Keratinocyte (primary cell): ENCODE results near the gene TBX21. TPM values are rescaled to one million over a fixed set of nuclear protein-coding genes. Genes with fewer than 3 reads are reported as not detected.
A peak's percentile ranks its signal among the peaks of the same experiment; 100 is the strongest.

ENCODE experiments used
- DNase-seq: peaks from one replicate; pipeline ENCODE4 v3.0.0-alpha.2; 2011; ENCODE audit warnings: low read depth, missing footprints, low spot score
- FAIRE-seq: peaks from 2 replicates; lab custom pipeline; 2011; peaks lifted over from hg19 to GRCh38; lab: Jason Lieb, UNC
- H2AFZ ChIP-seq: 2 replicates; pipeline ENCODE4 v1.6.0; 2012; ENCODE audit warnings: low read length, control low read depth, inconsistent platforms; ENCODE audit not compliant: control insufficient read depth
- H3K27ac ChIP-seq: 2 replicates; pipeline ENCODE4 v1.5.1; 2011; ENCODE audit warnings: low read length; ENCODE audit not compliant: control insufficient read depth, insufficient read depth
- H3K27me3 ChIP-seq: 3 replicates; pipeline ENCODE4 v1.6.0; 2011; ENCODE audit warnings: low read length; ENCODE audit not compliant: control insufficient read depth, insufficient read depth; ENCODE audit errors: extremely low read depth
- H3K36me3 ChIP-seq, 2 experiments: 2 replicates in 1 of 2; 3 replicates in 1 of 2; pipeline ENCODE4 v1.5.1; 2011; ENCODE audit warnings: low read length in 2 of 2, mild to moderate bottlenecking in 1 of 2; ENCODE audit not compliant: control insufficient read depth in 2 of 2, insufficient read depth in 2 of 2; ENCODE audit errors: extremely low read depth in 1 of 2
- H3K4me1 ChIP-seq: 3 replicates; pipeline ENCODE4 v1.5.1; 2011; ENCODE audit warnings: low read length; ENCODE audit not compliant: control insufficient read depth, insufficient read depth; ENCODE audit errors: extremely low read depth
- H3K4me2 ChIP-seq: 3 replicates; pipeline ENCODE4 v1.6.0; 2011; ENCODE audit warnings: low read depth, low read length; ENCODE audit not compliant: control insufficient read depth, insufficient read depth; ENCODE audit errors: extremely low read depth
- H3K4me3 ChIP-seq, 3 experiments: fragments of 200-600 bp in 1 of 3; sonication (generic) in 1 of 3; 2 replicates in 2 of 3; 3 replicates in 1 of 3; pipeline ENCODE4 v1.5.1; 2011 to 2016; ENCODE audit warnings: low read length in 3 of 3, mild to moderate bottlenecking in 3 of 3, control low read depth in 2 of 3, inconsistent platforms in 1 of 3, low read depth in 1 of 3, mixed read lengths in 1 of 3, mixed run types in 1 of 3, moderate library complexity in 1 of 3; ENCODE audit not compliant: control insufficient read depth in 2 of 3, insufficient read depth in 2 of 3; ENCODE audit errors: extremely low read depth in 1 of 3
- H3K79me2 ChIP-seq: 2 replicates; pipeline ENCODE4 v1.6.0; 2012; ENCODE audit warnings: low read length; ENCODE audit not compliant: control insufficient read depth, insufficient read depth
- H3K9ac ChIP-seq: 3 replicates; pipeline ENCODE4 v1.6.0; 2011; ENCODE audit warnings: low read length; ENCODE audit not compliant: control insufficient read depth, insufficient read depth; ENCODE audit errors: extremely low read depth
- H3K9me1 ChIP-seq: 3 replicates; pipeline ENCODE4 v1.6.0; 2011; ENCODE audit warnings: low read length; ENCODE audit not compliant: control insufficient read depth, insufficient read depth; ENCODE audit errors: extremely low read depth
- H3K9me3 ChIP-seq: 2 replicates; pipeline ENCODE4 v1.5.1; 2012; ENCODE audit warnings: low read depth, low read length; ENCODE audit not compliant: control insufficient read depth
- H4K20me1 ChIP-seq: 3 replicates; pipeline ENCODE4 v1.6.0; 2011; ENCODE audit warnings: low read length; ENCODE audit not compliant: control insufficient read depth, insufficient read depth; ENCODE audit errors: extremely low read depth
- EZH2 ChIP-seq: IDR thresholded peaks from one replicate; pipeline ENCODE4 v1.6.1; 2012; ENCODE audit warnings: inconsistent platforms, mild to moderate bottlenecking, low read length, moderate library complexity
- dilution Hi-C: fragments of 300-500 bp; cut with MboI; formaldehyde crosslinking; loops from one replicate; pipeline ENCODE4 v1.7.0; 2020; ENCODE audit warnings: low sequenced_read_pairs; ENCODE audit not compliant: extremely low pct_ligation_motif_present
- polyA plus RNA-seq, 5 experiments: library from polyadenylated mRNA; depleted of rRNA in 3 of 5; stranded (reverse) in 3 of 5; stranded (forward) in 1 of 5; unstranded in 1 of 5; fragments of >200 nt; gene quantifications; 1 replicate in 1 of 5; 2 replicates in 3 of 5; 3 replicates in 1 of 5; pipeline versions ENCODE4 v1.2.1 to v1.2.3, GENCODE V29; 2011 to 2012; ENCODE audit warnings: missing spikeins in 2 of 5, low read depth in 1 of 5, low replicate concordance in 1 of 5
- TF ChIP-seq, protein P1 (sequence below), 3 experiments: IDR thresholded peaks in 1 of 3; conservative IDR thresholded peaks in 1 of 3; optimal IDR thresholded peaks in 1 of 3; 2 replicates in 2 of 3; 3 replicates in 1 of 3; pipeline versions ENCODE3 to v1.5.1; 2011; ENCODE audit warnings: low read length in 3 of 3, mild to moderate bottlenecking in 3 of 3, moderate library complexity in 2 of 3, control low read depth in 1 of 3, inconsistent platforms in 1 of 3; ENCODE audit not compliant: insufficient read depth in 2 of 3; ENCODE audit errors: extremely low read depth in 1 of 3

TBX21 gene
- polyA plus RNA-seq, 1 donor (not counting 4 experiments of a cell fraction or from before 2014, with no cell fraction given), result not detected

DNA sequence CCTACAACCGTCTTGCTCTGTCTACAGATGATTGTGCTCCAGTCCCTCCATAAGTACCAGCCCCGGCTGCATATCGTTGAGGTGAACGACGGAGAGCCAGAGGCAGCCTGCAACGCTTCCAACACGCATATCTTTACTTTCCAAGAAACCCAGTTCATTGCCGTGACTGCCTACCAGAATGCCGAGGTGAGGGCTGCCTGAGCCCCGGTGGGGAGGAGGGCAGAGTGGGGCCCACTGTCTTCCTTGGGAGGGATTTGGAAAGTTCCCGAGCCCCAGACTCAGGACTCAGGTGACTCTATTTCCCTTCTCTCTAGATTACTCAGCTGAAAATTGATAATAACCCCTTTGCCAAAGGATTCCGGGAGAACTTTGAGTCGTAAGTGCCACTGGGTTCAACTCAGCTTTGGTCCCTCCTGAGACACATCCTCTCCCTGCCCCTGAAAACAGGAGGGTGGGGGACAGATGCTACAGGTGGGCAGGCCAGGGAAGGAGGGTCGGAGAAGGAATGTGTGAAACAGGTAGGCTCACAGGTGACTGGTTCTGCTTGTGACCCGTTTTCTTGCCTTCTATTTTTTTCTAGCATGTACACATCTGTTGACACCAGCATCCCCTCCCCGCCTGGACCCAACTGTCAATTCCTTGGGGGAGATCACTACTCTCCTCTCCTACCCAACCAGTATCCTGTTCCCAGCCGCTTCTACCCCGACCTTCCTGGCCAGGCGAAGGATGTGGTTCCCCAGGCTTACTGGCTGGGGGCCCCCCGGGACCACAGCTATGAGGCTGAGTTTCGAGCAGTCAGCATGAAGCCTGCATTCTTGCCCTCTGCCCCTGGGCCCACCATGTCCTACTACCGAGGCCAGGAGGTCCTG lies 11.4 kb downstream of the TBX21 start:
- no peak overlapping the region for H3K27ac ChIP-seq
- H3K4me1 ChIP-seq, result no peaks in the 10 kb centered on the region
- H3K4me2 ChIP-seq, result no peak overlapping the region
- dilution Hi-C loops, result no loop called here
- FAIRE-seq (no peak), DNase-seq (no peak)
- no peak overlapping the region for H3K4me3 ChIP-seq
- TF ChIP-seq, protein P1, sequence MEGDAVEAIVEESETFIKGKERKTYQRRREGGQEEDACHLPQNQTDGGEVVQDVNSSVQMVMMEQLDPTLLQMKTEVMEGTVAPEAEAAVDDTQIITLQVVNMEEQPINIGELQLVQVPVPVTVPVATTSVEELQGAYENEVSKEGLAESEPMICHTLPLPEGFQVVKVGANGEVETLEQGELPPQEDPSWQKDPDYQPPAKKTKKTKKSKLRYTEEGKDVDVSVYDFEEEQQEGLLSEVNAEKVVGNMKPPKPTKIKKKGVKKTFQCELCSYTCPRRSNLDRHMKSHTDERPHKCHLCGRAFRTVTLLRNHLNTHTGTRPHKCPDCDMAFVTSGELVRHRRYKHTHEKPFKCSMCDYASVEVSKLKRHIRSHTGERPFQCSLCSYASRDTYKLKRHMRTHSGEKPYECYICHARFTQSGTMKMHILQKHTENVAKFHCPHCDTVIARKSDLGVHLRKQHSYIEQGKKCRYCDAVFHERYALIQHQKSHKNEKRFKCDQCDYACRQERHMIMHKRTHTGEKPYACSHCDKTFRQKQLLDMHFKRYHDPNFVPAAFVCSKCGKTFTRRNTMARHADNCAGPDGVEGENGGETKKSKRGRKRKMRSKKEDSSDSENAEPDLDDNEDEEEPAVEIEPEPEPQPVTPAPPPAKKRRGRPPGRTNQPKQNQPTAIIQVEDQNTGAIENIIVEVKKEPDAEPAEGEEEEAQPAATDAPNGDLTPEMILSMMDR (optimal IDR thresholded peaks at IDR 0.05 in 1 of 3, IDR thresholded peaks at IDR 0.05 in 1 of 3, conservative IDR thresholded peaks at IDR 0.05 in 1 of 3; ENCODE audit: extremely low read depth in 1 of 3, insufficient read depth in 2 of 3, low read length in 3 of 3), result no peak
- TF ChIP-seq EZH2, result peak; percentile 31
- H4K20me1 ChIP-seq, result no peaks in the 10 kb centered on the region
- no peaks in the 10 kb centered on the region for H3K36me3 ChIP-seq
- H3K79me2 ChIP-seq, result no peaks in the 10 kb centered on the region
- H3K9me1 ChIP-seq, result no peaks in the 10 kb centered on the region
- no peak overlapping the region for H3K9ac ChIP-seq
- H2AFZ ChIP-seq, result no peak overlapping the region
- H3K9me3 ChIP-seq, result no peaks in the 10 kb centered on the region
- H3K27me3 ChIP-seq, result peaks cover 48% of the 10 kb centered on the region

DNA sequence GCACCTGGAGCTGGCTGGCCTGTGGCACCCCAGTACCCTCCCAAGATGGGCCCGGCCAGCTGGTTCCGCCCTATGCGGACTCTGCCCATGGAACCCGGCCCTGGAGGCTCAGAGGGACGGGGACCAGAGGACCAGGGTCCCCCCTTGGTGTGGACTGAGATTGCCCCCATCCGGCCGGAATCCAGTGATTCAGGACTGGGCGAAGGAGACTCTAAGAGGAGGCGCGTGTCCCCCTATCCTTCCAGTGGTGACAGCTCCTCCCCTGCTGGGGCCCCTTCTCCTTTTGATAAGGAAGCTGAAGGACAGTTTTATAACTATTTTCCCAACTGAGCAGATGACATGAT lies 12.0 kb downstream of the TBX21 start:
- DNase-seq, result no peak
- dilution Hi-C loops, result no loop called here
- Histone ChIP-seq H3K4me3 (no peak overlapping the region), H3K4me1 (no peaks in the 10 kb centered on the region), H3K9me3 (no peaks in the 10 kb centered on the region), H3K9me1 (no peaks in the 10 kb centered on the region), H4K20me1 (no peaks in the 10 kb centered on the region), H2AFZ (no peak overlapping the region), H3K79me2 (no peaks in the 10 kb centered on the region), H3K36me3 (no peaks in the 10 kb centered on the region), H3K27me3 (peaks cover 54% of the 10 kb centered on the region), H3K9ac (no peak overlapping the region), H3K4me2 (no peak overlapping the region), H3K27ac (no peak overlapping the region)
- TF ChIP-seq, protein P1 (optimal IDR thresholded peaks at IDR 0.05 in 1 of 3, IDR thresholded peaks at IDR 0.05 in 1 of 3, conservative IDR thresholded peaks at IDR 0.05 in 1 of 3; ENCODE audit: extremely low read depth in 1 of 3, insufficient read depth in 2 of 3, low read length in 3 of 3), result no peak
- TF ChIP-seq EZH2, result no peak
- FAIRE-seq, result no peak
